Measurements from ENCODE around the gene RPS6KA1. TPM values are rescaled to one million over a fixed set of nuclear protein-coding genes. Genes with fewer than 3 reads are reported as not detected.
"Not testable (repeated sequence)": the region's sequence is repeated elsewhere in the genome, so short reads cannot be mapped to it uniquely, and the experiment has no call there.

Gene RPS6KA1
- total RNA-seq, 1 donor from 2014 or later: 25.3 TPM

GRCh38 chr1:26583646-26584485 is 54.3 kb downstream of the RPS6KA1 start:
- Mint-ChIP-seq H3K27ac (ENCODE audit: unreplicated experiment) (no peak overlapping the region), H3K4me1 (ENCODE audit: unreplicated experiment) (no peaks in the 10 kb centered on the region), H3K36me3 (ENCODE audit: low read depth, unreplicated experiment) (no peaks in the 10 kb centered on the region), H3K27me3 (ENCODE audit: unreplicated experiment) (no peaks in the 10 kb centered on the region), H3K4me3 (ENCODE audit: unreplicated experiment) (no peak overlapping the region), H3K9me3 (ENCODE audit: unreplicated experiment) (no peaks in the 10 kb centered on the region)
- TF ChIP-seq CTCF (IDR thresholded peaks at IDR 0.05; ENCODE audit: unreplicated experiment): no peak
- DNase-seq (ENCODE audit: low spot score): no peak

- not testable (repeated sequence) for H3K4me3 Mint-ChIP-seq (ENCODE audit: unreplicated experiment); H3K27me3 Mint-ChIP-seq (ENCODE audit: unreplicated experiment); H3K4me1 Mint-ChIP-seq (ENCODE audit: unreplicated experiment); DNase-seq (ENCODE audit: low spot score); H3K27ac Mint-ChIP-seq (ENCODE audit: unreplicated experiment); H3K36me3 Mint-ChIP-seq (ENCODE audit: low read depth, unreplicated experiment); H3K9me3 Mint-ChIP-seq (ENCODE audit: unreplicated experiment)
Observed at GRCh38 chr1:26584588-26584987, 55.0 kb downstream of the RPS6KA1 start.

- TF ChIP-seq CTCF (IDR thresholded peaks at IDR 0.05; ENCODE audit: unreplicated experiment): no peak
- Mint-ChIP-seq H3K27ac (ENCODE audit: unreplicated experiment) (no peak overlapping the region), H3K36me3 (ENCODE audit: low read depth, unreplicated experiment) (no peaks in the 10 kb centered on the region), H3K27me3 (ENCODE audit: unreplicated experiment) (no peaks in the 10 kb centered on the region), H3K4me1 (ENCODE audit: unreplicated experiment) (no peaks in the 10 kb centered on the region), H3K9me3 (ENCODE audit: unreplicated experiment) (no peaks in the 10 kb centered on the region), H3K4me3 (ENCODE audit: unreplicated experiment) (no peak overlapping the region)
- no peak for DNase-seq (ENCODE audit: low spot score)
Observed at GRCh38 chr1:26585471-26585870, 55.9 kb downstream of the RPS6KA1 start.

- Mint-ChIP-seq H3K4me3 (ENCODE audit: unreplicated experiment) (no peak overlapping the region), H3K27ac (ENCODE audit: unreplicated experiment) (no peak overlapping the region), H3K9me3 (ENCODE audit: unreplicated experiment) (no peaks in the 10 kb centered on the region), H3K27me3 (ENCODE audit: unreplicated experiment) (no peaks in the 10 kb centered on the region), H3K36me3 (ENCODE audit: low read depth, unreplicated experiment) (peaks cover 3% of the 10 kb centered on the region), H3K4me1 (ENCODE audit: unreplicated experiment) (no peaks in the 10 kb centered on the region)
- no peak for TF ChIP-seq CTCF (IDR thresholded peaks at IDR 0.05; ENCODE audit: unreplicated experiment)
- no peak for DNase-seq (ENCODE audit: low spot score)
Observed at GRCh38 chr1:26593385-26593784, 63.8 kb downstream of the RPS6KA1 start.

- not testable (repeated sequence) for H3K27ac Mint-ChIP-seq (ENCODE audit: unreplicated experiment); H3K4me3 Mint-ChIP-seq (ENCODE audit: unreplicated experiment); H3K36me3 Mint-ChIP-seq (ENCODE audit: low read depth, unreplicated experiment); H3K9me3 Mint-ChIP-seq (ENCODE audit: unreplicated experiment); DNase-seq (ENCODE audit: low spot score); H3K27me3 Mint-ChIP-seq (ENCODE audit: unreplicated experiment); H3K4me1 Mint-ChIP-seq (ENCODE audit: unreplicated experiment)
Observed at GRCh38 chr1:26594593-26594992, 65.0 kb downstream of the RPS6KA1 start.

GRCh38 chr1:26597629-26598039 is 68.1 kb downstream of the RPS6KA1 start:
- H3K36me3 Mint-ChIP-seq (ENCODE audit: low read depth, unreplicated experiment): peaks cover 3% of the 10 kb centered on the region
- H3K27me3 Mint-ChIP-seq (ENCODE audit: unreplicated experiment): no peaks in the 10 kb centered on the region
- H3K27ac Mint-ChIP-seq (ENCODE audit: unreplicated experiment): no peak overlapping the region
- H3K4me1 Mint-ChIP-seq (ENCODE audit: unreplicated experiment): peaks cover 4% of the 10 kb centered on the region
- no peak overlapping the region for H3K4me3 Mint-ChIP-seq (ENCODE audit: unreplicated experiment)
- no peak for DNase-seq (ENCODE audit: low spot score)
- no peaks in the 10 kb centered on the region for H3K9me3 Mint-ChIP-seq (ENCODE audit: unreplicated experiment)
- peak; percentile 82 for TF ChIP-seq CTCF (IDR thresholded peaks at IDR 0.05; ENCODE audit: unreplicated experiment)

Measured in endothelial cell (in vitro differentiated cells).